IPS-NIHi11 (cell line): ENCODE results near the gene LCN2.
"Not testable (repeated sequence)": the region's sequence is repeated elsewhere in the genome, so short reads cannot be mapped to it uniquely, and the experiment has no call there.

Experiments
- DNase-seq: peaks from one replicate; pipeline ENCODE4 v3.0.0; 2012; ENCODE audit warnings: mixed read lengths, low spot score

LCN2 gene

GRCh38 chr9:128149001-128149701, at the start of gene LCN2:
TSS of gene LCN2 (plus strand) at chr9:128149453. CDS start at chr9:128149526, 73 bp downstream.
- DNase-seq = no peak

- DNase-seq = no peak
Observed at GRCh38 chr9:128099932-128100491, 49.2 kb upstream of the LCN2 start.

GRCh38 chr9:128100581-128100980, 48.7 kb upstream of the LCN2 start:
- no peak for DNase-seq

DNA sequence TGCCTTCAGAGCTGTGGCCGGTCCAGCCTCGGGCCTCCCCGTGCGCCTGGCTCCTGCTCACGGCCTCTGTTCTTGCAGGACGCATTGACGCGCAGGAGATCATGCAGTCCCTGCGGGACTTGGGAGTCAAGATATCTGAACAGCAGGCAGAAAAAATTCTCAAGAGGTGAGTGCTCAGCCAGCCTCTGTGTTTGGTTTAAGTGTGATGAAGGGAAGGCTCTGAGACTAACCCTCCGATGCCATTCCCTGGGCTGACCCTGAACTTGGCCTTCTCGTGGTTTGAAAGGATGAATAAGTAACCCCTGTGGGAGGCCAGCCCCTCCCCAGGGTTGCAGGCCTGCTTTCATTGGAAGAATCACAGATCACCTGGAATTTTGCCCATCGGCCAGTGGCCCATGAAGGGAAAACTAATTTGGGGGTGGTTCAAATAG, 48.0 kb upstream of the LCN2 start:
- DNase-seq = no peak

DNA sequence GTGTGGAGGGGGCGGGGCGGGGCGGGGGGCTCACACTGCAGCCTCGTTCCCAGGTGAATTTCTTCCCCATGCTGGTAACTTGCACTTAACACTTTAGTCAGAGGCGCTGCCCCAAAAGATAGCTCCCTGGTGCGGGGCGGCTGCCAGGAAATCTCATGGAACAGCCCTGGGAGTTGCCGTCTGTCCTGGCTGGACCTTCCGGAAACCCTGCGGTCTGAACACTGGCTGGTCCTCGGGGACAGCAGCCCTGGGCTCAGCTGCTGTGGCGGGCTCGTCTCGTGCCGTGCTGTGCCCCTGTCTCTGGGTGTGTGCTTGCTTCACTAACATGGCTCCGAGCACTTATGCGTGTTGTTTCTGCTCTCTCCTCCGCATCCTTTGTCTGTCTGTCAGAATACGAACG, 47.6 kb upstream of the LCN2 start:
- no peak for DNase-seq

DNA sequence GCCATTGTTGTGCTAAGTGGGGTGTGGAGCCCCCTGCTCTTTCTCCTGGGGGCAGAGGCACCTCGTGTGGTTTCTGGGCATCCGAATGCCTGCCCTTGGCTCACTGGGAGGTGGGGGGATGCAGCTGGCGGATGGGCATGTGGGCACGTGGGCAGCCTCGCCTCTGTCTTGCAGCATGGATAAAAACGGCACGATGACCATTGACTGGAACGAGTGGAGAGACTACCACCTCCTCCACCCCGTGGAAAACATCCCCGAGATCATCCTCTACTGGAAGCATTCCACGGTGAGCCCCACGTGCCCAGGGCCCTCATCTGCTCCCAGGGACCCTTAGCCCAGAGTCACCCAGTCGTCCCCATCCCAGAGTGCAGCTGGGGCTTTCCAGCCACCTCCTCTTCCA, 47.1 kb upstream of the LCN2 start:
- DNase-seq = no peak

DNA sequence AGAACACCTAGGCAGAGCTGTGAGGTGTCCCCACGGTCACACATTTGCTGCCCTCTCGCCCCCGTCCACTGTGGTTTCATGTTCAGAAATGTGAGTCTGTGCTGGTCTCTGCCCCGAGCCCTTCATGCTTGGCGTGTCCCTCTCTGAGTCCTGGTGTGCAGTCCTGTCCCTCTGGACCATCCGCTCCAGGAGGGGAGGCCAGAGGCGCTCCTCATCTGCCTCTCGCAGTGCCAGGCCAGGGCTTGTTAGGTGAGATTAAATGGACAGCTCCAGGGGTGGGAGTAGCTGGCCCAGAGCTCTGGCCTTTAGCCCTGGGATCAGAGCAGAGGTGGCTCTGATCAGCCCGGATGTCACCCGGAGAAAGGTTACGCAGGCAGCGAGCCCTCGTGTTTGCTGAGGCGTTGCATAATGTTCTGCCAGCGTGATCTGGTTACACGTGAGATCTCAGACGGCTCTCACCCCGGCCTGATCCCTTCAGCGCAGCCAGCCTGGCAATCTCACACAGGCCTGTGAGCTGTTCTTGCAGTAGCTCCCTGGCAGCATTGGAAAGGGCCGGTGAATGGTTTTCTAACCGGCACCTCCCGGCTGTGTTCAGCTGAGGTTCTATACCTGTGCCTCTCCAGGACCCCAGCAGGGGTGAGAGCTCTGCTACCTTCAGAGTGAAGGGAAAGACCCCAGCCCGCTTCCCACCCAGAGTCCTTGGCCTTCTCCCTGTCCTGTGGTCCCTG, 46.2 kb upstream of the LCN2 start:
- no peak for DNase-seq

GRCh38 chr9:128103589-128103962, 45.7 kb upstream of the LCN2 start:
- peak; percentile 37 for DNase-seq

- no peak for DNase-seq
Observed at GRCh38 chr9:128104171-128104618, 45.1 kb upstream of the LCN2 start.

DNA sequence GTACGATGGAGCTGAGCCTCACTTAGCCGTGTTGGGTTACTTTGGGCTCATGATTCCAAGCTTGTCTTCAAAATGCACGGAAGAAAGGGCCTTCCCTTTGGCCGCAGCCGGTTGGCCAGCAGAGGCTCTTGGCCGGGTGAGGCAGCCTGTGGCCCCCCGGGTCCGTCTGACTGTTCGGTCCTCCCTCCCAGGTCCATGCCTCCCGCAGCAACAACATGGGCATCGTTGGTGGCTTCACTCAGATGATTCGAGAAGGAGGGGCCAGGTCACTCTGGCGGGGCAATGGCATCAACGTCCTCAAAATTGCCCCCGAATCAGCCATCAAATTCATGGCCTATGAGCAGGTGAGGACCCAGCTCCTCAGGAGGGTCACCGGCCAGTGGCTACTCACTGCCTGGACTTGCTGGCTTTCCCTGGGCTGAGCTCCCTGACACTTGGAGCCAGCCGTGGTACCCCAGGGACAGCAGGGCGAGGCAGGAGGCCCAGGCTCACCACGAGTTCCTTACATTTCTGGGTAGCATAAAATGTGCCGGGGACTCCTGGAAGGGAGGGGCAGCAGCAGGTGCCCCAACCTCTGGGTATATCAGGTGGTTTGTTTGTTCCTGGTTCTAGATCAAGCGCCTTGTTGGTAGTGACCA, 43.6 kb upstream of the LCN2 start:
- DNase-seq = no peak

DNA sequence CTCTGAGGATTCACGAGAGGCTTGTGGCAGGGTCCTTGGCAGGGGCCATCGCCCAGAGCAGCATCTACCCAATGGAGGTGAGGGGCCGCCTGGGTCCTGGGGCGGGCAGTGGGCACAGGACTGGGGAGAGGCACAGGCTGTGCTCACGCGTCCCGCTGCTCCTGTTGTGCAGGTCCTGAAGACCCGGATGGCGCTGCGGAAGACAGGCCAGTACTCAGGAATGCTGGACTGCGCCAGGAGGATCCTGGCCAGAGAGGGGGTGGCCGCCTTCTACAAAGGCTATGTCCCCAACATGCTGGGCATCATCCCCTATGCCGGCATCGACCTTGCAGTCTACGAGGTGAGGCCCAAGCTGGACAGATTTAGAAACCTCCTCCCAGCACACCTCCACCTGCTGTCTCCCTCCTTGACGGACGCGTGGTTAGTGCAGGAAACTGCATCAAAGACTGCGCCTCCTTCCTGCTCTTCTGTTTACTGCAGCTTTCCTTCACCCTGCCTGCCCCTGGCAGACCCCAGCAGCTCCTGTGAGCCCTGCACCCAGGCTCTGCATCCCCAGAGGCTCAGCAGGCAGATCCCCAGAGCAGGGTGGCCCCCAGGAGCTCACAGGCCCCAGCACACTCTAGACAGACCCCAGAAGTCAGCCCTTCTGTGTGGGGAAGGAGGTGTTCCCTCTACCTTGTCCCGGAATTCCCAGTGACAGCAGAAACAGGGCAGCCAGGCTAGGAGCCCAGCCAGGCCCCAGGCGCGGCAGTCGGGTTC, 42.9 kb upstream of the LCN2 start:
- no peak for DNase-seq

DNA sequence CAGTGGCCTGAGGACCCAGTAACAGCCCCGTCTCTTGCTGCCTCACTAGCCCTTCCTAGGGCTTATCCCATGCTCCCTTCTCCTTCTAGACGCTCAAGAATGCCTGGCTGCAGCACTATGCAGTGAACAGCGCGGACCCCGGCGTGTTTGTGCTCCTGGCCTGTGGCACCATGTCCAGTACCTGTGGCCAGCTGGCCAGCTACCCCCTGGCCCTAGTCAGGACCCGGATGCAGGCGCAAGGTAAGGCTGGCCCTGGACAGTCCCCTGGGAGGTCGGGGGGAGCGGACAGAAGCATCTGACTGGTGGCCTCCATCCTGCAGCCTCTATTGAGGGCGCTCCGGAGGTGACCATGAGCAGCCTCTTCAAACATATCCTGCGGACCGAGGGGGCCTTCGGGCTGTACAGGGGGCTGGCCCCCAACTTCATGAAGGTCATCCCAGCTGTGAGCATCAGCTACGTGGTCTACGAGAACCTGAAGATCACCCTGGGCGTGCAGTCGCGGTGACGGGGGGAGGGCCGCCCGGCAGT, 42.2 kb upstream of the LCN2 start:
- DNase-seq = no peak

DNA sequence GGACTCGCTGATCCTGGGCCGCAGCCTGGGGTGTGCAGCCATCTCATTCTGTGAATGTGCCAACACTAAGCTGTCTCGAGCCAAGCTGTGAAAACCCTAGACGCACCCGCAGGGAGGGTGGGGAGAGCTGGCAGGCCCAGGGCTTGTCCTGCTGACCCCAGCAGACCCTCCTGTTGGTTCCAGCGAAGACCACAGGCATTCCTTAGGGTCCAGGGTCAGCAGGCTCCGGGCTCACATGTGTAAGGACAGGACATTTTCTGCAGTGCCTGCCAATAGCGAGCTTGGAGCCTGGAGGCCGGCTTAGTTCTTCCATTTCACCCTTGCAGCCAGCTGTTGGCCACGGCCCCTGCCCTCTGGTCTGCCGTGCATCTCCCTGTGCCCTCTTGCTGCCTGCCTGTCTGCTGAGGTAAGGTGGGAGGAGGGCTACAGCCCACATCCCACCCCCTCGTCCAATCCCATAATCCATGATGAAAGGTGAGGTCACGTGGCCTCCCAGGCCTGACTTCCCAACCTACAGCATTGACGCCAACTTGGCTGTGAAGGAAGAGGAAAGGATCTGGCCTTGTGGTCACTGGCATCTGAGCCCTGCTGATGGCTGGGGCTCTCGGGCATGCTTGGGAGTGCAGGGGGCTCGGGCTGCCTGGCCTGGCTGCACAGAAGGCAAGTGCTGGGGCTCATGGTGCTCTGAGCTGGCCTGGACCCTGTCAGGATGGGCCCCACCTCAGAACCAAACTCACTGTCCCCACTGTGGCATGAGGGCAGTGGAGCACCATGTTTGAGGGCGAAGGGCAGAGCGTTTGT, 41.6 kb upstream of the LCN2 start:
- DNase-seq = no peak

DNA sequence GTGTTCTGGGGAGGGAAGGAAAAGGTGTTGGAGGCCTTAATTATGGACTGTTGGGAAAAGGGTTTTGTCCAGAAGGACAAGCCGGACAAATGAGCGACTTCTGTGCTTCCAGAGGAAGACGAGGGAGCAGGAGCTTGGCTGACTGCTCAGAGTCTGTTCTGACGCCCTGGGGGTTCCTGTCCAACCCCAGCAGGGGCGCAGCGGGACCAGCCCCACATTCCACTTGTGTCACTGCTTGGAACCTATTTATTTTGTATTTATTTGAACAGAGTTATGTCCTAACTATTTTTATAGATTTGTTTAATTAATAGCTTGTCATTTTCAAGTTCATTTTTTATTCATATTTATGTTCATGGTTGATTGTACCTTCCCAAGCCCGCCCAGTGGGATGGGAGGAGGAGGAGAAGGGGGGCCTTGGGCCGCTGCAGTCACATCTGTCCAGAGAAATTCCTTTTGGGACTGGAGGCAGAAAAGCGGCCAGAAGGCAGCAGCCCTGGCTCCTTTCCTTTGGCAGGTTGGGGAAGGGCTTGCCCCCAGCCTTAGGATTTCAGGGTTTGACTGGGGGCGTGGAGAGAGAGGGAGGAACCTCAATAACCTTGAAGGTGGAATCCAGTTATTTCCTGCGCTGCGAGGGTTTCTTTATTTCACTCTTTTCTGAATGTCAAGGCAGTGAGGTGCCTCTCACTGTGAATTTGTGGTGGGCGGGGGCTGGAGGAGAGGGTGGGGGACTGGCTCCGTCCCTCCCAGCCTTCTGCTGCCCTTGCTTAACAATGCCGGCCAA, 40.8 kb upstream of the LCN2 start:
- DNase-seq = no peak

GRCh38 chr9:128109050-128109709, 40.1 kb upstream of the LCN2 start:
- DNase-seq = no peak

- not testable (repeated sequence) for DNase-seq
Observed at GRCh38 chr9:128111726-128112125, 37.5 kb upstream of the LCN2 start.

DNA sequence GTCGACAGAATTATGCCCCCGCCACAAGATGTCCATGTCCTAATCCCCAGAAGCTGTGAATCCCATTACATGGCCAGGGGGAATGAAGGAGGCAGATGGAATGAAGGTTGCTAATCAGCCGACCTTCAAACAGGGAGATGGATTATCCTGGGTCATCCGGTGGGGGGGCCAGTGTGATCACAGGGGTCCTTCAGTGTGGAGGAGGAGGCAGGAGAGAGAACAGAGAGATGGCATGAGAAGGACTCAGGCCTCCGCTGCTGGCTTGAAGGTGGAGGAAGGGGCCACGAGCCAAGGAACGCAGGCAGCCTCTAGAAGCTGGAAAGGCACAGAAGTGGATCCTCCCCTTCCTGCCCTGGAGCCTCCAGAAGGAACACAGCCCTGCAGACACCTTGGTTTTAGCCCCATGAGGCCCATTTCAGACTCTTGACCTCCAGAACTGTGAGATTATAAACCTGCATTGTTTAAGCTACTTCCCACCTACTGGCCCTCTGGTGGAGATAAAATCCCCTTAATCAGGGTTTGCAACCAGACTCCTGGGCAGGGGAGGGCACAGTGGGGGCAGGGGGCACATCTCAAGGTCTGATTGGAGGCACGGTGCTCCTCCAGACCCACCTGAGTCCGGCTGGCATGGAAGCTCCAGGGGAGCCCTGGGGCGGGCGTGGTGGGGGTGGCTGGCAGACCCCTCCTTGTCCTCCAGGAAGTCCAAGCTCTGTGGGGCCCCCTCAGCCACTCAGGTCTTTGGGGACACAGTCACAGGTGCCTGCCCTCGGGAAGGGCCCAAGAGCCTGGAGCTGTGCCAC, 35.5 kb upstream of the LCN2 start:
- DNase-seq = no peak

GRCh38 chr9:128114326-128115186, 34.7 kb upstream of the LCN2 start:
- no peak for DNase-seq
